Adrenal gland (tissue), 5 donors: ENCODE measurements around the gene SOCS7.

Experiments used
- POLR2A ChIP-seq, 2 donors: fragments of 450-650 bp; IDR thresholded peaks; one replicate each; pipeline ENCODE4 v1.6.1; 2017; ENCODE audit warnings: antibody characterized with exemption in 2 of 2, mild to moderate bottlenecking in 2 of 2, moderate library complexity in 1 of 2
- TF ChIP-seq, protein P1 (sequence below), 6 experiments: fragments of 450-650 bp in 4 of 6; fragments of 200-600 bp in 2 of 6; sonication (generic) in 1 of 6; IDR thresholded peaks; 1 replicate in 5 of 6; 2 replicates in 1 of 6; pipeline versions ENCODE4 v1.5.1 to v1.8.0; 2016 to 2021; ENCODE audit warnings: antibody characterized with exemption in 6 of 6, mild to moderate bottlenecking in 2 of 6, moderate library complexity in 1 of 6
- donor health status: DM: no; HTN: no; CAD: no.

DNA sequence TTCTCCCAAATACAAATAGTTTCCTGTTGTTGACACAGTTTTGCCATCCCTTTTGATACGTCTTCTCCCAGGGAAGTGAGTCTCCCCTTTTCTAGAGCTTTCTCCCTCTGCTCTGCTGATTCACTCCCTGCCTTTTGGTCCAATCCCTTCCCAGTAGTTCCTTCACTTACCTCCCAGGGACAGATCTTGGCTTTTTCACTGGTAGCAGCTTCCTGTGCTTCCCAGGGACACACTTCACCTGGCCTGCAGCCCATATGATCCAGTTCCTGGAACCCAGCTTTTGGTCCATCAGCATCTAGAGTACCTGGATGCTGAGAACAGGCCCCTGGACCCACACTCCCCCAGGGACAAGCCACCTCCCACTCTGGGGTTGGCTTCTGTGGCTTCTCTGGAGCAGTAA lies 23.7 kb upstream of the SOCS7 start:
- TF ChIP-seq, protein P1, sequence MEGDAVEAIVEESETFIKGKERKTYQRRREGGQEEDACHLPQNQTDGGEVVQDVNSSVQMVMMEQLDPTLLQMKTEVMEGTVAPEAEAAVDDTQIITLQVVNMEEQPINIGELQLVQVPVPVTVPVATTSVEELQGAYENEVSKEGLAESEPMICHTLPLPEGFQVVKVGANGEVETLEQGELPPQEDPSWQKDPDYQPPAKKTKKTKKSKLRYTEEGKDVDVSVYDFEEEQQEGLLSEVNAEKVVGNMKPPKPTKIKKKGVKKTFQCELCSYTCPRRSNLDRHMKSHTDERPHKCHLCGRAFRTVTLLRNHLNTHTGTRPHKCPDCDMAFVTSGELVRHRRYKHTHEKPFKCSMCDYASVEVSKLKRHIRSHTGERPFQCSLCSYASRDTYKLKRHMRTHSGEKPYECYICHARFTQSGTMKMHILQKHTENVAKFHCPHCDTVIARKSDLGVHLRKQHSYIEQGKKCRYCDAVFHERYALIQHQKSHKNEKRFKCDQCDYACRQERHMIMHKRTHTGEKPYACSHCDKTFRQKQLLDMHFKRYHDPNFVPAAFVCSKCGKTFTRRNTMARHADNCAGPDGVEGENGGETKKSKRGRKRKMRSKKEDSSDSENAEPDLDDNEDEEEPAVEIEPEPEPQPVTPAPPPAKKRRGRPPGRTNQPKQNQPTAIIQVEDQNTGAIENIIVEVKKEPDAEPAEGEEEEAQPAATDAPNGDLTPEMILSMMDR (IDR thresholded peaks at IDR 0.05) = no peak
- TF ChIP-seq POLR2A (IDR thresholded peaks at IDR 0.05) = no peak
